ENCODE measurements around the gene C1QTNF9.
A peak's percentile ranks its signal among the peaks of the same experiment; 100 is the strongest.
"Not testable (repeated sequence)": the region's sequence is repeated elsewhere in the genome, so short reads cannot be mapped to it uniquely, and the experiment has no call there.

C1QTNF9 gene

GRCh38 chr13:24313439-24313838 lies 4.1 kb downstream of the C1QTNF9 start:
- H3K4me3 ChIP-seq (ENCODE audit: control insufficient read depth, low read depth, low read length) = no peak overlapping the region
- TF ChIP-seq, protein P1, sequence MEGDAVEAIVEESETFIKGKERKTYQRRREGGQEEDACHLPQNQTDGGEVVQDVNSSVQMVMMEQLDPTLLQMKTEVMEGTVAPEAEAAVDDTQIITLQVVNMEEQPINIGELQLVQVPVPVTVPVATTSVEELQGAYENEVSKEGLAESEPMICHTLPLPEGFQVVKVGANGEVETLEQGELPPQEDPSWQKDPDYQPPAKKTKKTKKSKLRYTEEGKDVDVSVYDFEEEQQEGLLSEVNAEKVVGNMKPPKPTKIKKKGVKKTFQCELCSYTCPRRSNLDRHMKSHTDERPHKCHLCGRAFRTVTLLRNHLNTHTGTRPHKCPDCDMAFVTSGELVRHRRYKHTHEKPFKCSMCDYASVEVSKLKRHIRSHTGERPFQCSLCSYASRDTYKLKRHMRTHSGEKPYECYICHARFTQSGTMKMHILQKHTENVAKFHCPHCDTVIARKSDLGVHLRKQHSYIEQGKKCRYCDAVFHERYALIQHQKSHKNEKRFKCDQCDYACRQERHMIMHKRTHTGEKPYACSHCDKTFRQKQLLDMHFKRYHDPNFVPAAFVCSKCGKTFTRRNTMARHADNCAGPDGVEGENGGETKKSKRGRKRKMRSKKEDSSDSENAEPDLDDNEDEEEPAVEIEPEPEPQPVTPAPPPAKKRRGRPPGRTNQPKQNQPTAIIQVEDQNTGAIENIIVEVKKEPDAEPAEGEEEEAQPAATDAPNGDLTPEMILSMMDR (conservative IDR thresholded peaks at IDR 0.05; ENCODE audit: control insufficient read depth, insufficient read depth, low read depth, low read length) = peak; percentile 35
- DNase-seq (ENCODE audit: low read depth) = peak; percentile 20

DNA sequence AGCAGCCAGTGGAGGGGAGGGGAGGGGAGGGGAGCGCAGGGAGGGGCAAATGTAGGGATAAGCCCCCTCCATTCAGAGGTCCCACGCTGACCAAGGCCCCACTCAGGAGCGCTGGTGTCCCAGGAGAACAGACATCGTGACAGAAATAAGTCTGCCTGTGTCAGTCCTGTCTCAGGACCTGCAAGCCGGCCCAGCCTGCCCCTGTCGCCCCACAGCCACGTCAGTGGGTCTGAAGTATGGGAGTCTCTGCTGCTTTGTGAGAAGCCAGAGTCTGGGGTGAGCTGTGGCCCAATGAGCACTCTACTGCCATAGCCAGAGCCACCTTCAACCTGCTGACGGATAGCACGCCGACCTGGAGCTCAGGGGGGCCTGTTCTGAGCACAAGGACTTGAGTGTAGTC lies 8.5 kb downstream of the C1QTNF9 start:
- not testable (repeated sequence) for H3K4me3 ChIP-seq (ENCODE audit: control insufficient read depth, low read depth, low read length); DNase-seq (ENCODE audit: low read depth)

GRCh38 chr13:24318878-24319277 lies 9.5 kb downstream of the C1QTNF9 start:
- not testable (repeated sequence) for DNase-seq (ENCODE audit: low read depth); H3K4me3 ChIP-seq (ENCODE audit: control insufficient read depth, low read depth, low read length)

DNA sequence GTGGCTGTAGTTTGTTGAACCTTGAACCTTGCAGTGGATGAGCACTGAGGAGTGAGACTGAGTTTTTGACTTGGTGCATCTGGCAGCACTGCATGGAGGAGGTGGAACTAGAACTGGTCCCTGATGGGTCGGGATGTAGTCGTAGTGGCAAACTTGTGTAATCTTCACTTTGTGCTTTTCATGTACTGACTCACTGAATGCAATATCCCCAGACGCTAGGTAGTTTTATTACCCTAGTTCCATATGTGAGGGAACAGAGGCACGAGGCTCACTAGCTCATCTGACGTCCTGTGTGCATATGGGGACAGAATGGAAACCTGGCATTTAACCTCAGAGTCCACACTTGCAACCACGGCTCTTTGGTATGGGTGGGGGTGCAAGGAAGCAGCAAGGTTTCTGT lies 10.3 kb downstream of the C1QTNF9 start:
- not testable (repeated sequence) for H3K4me3 ChIP-seq (ENCODE audit: control insufficient read depth, low read depth, low read length); DNase-seq (ENCODE audit: low read depth)

DNA sequence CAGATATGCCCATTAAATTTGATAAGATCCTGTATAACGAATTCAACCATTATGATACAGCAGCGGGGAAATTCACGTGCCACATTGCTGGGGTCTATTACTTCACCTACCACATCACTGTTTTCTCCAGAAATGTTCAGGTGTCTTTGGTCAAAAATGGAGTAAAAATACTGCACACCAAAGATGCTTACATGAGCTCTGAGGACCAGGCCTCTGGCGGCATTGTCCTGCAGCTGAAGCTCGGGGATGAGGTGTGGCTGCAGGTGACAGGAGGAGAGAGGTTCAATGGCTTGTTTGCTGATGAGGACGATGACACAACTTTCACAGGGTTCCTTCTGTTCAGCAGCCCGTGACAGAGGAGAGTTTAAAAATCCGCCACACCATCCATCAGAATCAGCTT lies 12.0 kb downstream of the C1QTNF9 start:
- not testable (repeated sequence) for DNase-seq (ENCODE audit: low read depth)

DNA sequence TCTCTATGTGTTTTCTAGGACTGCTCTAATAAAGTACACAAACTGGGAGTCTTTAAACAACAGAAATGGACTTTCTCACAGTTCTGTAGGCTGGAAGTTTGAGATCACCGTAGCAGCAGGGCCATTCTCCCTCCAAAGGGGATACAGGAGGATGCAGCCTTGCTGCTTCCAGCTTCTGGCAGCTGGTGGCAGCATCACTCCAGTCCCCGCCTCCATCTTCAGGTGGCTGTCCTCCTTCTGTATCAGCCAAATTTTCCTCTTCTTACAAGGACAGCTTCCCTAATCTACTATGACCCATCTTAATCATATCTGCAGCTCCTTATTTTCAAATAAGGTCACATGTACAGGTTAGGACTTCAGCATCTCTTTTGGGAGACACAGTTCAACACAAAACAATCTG lies 13.1 kb downstream of the C1QTNF9 start:
- not testable (repeated sequence) for DNase-seq (ENCODE audit: low read depth); H3K4me3 ChIP-seq (ENCODE audit: control insufficient read depth, low read depth, low read length)
- TF ChIP-seq, protein P1 (conservative IDR thresholded peaks at IDR 0.05; ENCODE audit: control insufficient read depth, insufficient read depth, low read depth, low read length) = peak; percentile 19

More for the DNA sequence above, 12.0 kb downstream of the C1QTNF9 start:
- not testable (repeated sequence) for H3K4me3 ChIP-seq (ENCODE audit: control insufficient read depth, low read depth, low read length)

- no peak for DNase-seq (ENCODE audit: low read depth)
- TF ChIP-seq, protein P1 (conservative IDR thresholded peaks at IDR 0.05; ENCODE audit: control insufficient read depth, insufficient read depth, low read depth, low read length) = no peak
- H3K4me3 ChIP-seq (ENCODE audit: control insufficient read depth, low read depth, low read length) = no peak overlapping the region
These were observed 13.8 kb downstream of the C1QTNF9 start for GRCh38 chr13:24323036-24323738.

GRCh38 chr13:24323739-24324075 lies 14.3 kb downstream of the C1QTNF9 start:
- TF ChIP-seq, protein P1 (conservative IDR thresholded peaks at IDR 0.05; ENCODE audit: control insufficient read depth, insufficient read depth, low read depth, low read length) = no peak
- no peak overlapping the region for H3K4me3 ChIP-seq (ENCODE audit: control insufficient read depth, low read depth, low read length)
- no peak for DNase-seq (ENCODE audit: low read depth)

- not testable (repeated sequence) for H3K4me3 ChIP-seq (ENCODE audit: control insufficient read depth, low read depth, low read length); DNase-seq (ENCODE audit: low read depth)
These were observed 18.2 kb downstream of the C1QTNF9 start for GRCh38 chr13:24327598-24327997.
